Measurements from ENCODE around the gene GBA2.

The GBA2 gene

DNA sequence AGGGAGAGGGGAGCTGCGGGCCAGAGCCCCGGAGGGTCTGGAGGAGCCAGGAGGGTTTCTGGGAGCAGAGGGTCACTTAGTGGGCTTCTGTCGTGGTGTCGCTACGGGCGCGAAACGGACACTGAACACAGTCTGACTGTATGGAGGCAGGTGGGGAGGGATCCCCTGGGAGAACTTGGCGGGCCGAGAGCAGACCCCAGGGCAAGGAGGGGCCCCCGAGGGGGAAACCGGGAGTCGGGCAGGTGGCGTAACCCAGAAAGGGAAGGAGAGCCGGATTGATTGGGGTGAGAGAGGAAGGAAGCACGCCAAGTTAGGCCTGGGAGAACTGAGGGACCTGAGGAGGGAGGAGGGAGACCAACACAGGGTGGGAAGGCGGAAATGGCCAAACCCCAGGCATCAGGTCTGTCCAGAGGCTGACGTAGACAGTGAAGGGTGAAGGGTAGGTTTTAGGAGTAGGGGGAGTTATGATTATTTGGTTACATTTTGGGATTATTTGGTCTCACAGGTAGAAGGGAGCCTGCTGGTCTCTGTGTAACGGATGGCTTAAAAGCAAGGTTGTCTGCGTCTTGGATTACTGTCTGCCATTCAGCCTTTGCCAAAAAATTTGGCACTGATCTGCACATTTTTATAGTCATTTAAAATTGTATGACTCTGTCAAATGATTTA is 8.3 kb upstream of the GBA2 start:
- DNase-seq (ENCODE audit: low read depth in 1 of 2, low spot score in 1 of 2): peak; percentile 59 to 85
- H3K27ac ChIP-seq (replicated peaks): peak overlapping the region; percentile 82
- no peaks in the 10 kb centered on the region for H3K27me3 ChIP-seq (ENCODE audit: insufficient read depth, poor library complexity, severe bottlenecking)
- peak overlapping the region; percentile 87 for H3K4me3 ChIP-seq (replicated peaks; ENCODE audit: insufficient read depth, low read length)
- TF ChIP-seq SPI1 (IDR thresholded peaks at IDR 0.05; ENCODE audit: borderline replicate concordance, low read depth): 0 out of 2 replicates have a peak, but pooled peaks have one; percentile 7
- TF ChIP-seq, protein P1, sequence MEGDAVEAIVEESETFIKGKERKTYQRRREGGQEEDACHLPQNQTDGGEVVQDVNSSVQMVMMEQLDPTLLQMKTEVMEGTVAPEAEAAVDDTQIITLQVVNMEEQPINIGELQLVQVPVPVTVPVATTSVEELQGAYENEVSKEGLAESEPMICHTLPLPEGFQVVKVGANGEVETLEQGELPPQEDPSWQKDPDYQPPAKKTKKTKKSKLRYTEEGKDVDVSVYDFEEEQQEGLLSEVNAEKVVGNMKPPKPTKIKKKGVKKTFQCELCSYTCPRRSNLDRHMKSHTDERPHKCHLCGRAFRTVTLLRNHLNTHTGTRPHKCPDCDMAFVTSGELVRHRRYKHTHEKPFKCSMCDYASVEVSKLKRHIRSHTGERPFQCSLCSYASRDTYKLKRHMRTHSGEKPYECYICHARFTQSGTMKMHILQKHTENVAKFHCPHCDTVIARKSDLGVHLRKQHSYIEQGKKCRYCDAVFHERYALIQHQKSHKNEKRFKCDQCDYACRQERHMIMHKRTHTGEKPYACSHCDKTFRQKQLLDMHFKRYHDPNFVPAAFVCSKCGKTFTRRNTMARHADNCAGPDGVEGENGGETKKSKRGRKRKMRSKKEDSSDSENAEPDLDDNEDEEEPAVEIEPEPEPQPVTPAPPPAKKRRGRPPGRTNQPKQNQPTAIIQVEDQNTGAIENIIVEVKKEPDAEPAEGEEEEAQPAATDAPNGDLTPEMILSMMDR (IDR thresholded peaks at IDR 0.05; ENCODE audit: insufficient read depth, low read length): no peak
- TF ChIP-seq, protein P2, sequence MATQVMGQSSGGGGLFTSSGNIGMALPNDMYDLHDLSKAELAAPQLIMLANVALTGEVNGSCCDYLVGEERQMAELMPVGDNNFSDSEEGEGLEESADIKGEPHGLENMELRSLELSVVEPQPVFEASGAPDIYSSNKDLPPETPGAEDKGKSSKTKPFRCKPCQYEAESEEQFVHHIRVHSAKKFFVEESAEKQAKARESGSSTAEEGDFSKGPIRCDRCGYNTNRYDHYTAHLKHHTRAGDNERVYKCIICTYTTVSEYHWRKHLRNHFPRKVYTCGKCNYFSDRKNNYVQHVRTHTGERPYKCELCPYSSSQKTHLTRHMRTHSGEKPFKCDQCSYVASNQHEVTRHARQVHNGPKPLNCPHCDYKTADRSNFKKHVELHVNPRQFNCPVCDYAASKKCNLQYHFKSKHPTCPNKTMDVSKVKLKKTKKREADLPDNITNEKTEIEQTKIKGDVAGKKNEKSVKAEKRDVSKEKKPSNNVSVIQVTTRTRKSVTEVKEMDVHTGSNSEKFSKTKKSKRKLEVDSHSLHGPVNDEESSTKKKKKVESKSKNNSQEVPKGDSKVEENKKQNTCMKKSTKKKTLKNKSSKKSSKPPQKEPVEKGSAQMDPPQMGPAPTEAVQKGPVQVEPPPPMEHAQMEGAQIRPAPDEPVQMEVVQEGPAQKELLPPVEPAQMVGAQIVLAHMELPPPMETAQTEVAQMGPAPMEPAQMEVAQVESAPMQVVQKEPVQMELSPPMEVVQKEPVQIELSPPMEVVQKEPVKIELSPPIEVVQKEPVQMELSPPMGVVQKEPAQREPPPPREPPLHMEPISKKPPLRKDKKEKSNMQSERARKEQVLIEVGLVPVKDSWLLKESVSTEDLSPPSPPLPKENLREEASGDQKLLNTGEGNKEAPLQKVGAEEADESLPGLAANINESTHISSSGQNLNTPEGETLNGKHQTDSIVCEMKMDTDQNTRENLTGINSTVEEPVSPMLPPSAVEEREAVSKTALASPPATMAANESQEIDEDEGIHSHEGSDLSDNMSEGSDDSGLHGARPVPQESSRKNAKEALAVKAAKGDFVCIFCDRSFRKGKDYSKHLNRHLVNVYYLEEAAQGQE (IDR thresholded peaks at IDR 0.05; ENCODE audit: insufficient replicate concordance, low read depth): no peak
- TF ChIP-seq GABPA (IDR thresholded peaks at IDR 0.05; ENCODE audit: low read depth): no peak
- no peak for TF ChIP-seq POLR2AphosphoS5 (IDR thresholded peaks at IDR 0.05; ENCODE audit: low read depth)

DNA sequence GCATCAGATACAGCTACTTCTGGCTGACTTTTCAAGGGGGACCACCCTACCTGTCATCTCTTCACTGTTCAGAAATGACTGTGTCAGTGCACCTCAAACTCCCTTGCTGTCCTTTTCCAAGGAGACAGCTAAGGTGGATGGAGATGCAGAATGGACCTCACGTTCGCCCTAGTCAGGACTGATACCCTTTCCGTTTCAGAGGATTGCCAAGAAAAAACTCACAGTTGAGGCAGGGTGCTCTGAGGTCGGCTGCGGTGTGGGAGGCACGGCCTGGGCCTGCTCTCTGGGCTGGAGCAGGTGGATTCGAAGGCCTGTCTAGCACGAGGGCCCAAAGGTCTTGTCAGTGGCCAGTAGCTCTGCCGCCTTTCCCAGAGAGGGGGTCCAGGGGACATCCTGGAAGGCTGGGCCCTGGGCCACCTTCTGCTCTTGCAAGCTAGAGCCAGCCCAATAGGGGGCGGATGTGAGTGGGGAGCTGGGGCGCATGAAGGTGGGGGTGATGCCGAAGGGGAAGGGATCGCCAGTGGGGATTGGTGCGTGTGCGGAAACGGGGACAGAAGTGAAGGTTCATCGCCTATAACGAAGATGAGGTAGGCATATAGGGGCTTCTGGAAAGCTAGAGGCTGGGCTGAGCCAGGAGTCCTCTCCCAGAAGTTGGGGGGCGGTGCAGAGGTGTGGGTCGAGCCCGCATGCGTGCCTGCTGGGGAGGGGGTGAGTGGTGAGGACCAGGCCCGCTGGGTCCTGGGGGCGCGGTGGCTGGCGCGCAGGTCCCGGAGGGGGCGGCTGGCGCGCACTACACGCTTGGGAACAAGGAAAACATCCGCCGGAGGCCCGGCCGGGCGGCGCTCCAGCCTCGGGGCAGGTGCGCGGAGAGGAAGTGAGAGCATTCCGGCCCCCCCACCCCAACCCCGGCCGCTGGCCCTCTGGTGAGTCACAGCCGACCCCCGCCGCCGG is 7.5 kb upstream of the GBA2 start:
- Histone ChIP-seq H3K27ac (replicated peaks) (peak overlapping the region; percentile 82), H3K4me3 (replicated peaks; ENCODE audit: insufficient read depth, low read length) (peak overlapping the region; percentile 87), H3K27me3 (ENCODE audit: insufficient read depth, poor library complexity, severe bottlenecking) (no peaks in the 10 kb centered on the region)
- peak; percentile 79 to 86 for DNase-seq (ENCODE audit: low read depth in 1 of 2, low spot score in 1 of 2)
- peak; percentile 34; the same call in 1 of the 2 replicates for TF ChIP-seq POLR2AphosphoS5 (IDR thresholded peaks at IDR 0.05; ENCODE audit: low read depth)
- peak; percentile 72 for TF ChIP-seq SPI1 (IDR thresholded peaks at IDR 0.05; ENCODE audit: borderline replicate concordance, low read depth)
- TF ChIP-seq, protein P1 (IDR thresholded peaks at IDR 0.05; ENCODE audit: insufficient read depth, low read length): peak; percentile 68
- no peak for TF ChIP-seq GABPA (IDR thresholded peaks at IDR 0.05; ENCODE audit: low read depth)

DNA sequence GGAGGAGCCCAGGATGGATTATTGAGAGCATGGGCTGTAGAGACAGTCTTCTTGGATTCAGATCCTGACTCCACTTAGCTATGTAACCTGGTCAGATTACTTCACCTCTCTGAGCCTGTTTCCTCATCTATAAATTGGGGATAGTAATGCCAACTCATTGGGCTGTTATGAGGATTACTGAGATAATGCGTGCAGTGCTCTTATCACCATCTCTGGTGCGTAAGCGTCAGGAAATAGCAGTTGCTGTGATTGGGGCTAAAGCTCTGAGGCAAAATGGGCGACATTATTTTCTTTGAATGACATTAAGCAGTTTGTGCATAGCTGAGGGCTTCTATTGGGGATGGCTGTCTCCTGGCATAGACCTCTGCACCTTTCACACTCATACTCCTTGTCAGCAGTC is 6.0 kb upstream of the GBA2 start:
- Histone ChIP-seq H3K4me3 (replicated peaks; ENCODE audit: insufficient read depth, low read length) (no peak overlapping the region), H3K27ac (replicated peaks) (no peak overlapping the region), H3K27me3 (ENCODE audit: insufficient read depth, poor library complexity, severe bottlenecking) (no peaks in the 10 kb centered on the region)
- TF ChIP-seq GABPA (IDR thresholded peaks at IDR 0.05; ENCODE audit: low read depth) (no peak), POLR2AphosphoS5 (IDR thresholded peaks at IDR 0.05; ENCODE audit: low read depth) (no peak), SPI1 (IDR thresholded peaks at IDR 0.05; ENCODE audit: borderline replicate concordance, low read depth) (no peak)
- TF ChIP-seq, protein P2 (IDR thresholded peaks at IDR 0.05; ENCODE audit: insufficient replicate concordance, low read depth): no peak
- TF ChIP-seq, protein P1 (IDR thresholded peaks at IDR 0.05; ENCODE audit: insufficient read depth, low read length): no peak
- DNase-seq (ENCODE audit: low read depth in 1 of 2, low spot score in 1 of 2): no peak
